ENCODE measurements around the gene NSMCE1. TPM values are rescaled to one million over a fixed set of nuclear protein-coding genes. Genes with fewer than 3 reads are reported as not detected.

NSMCE1 gene
- total RNA-seq, 1 donor from 2014 or later = 34.0 TPM

- no peak for DNase-seq
Observed at GRCh38 chr16:27191352-27191924, 77.1 kb downstream of the NSMCE1 start.

GRCh38 chr16:27190316-27190871, 78.2 kb downstream of the NSMCE1 start:
- no peak for DNase-seq

- DNase-seq = peak; percentile 95
Observed at GRCh38 chr16:27189335-27189972, 79.1 kb downstream of the NSMCE1 start.

GRCh38 chr16:27188633-27189032, 79.9 kb downstream of the NSMCE1 start:
- peak; percentile 42 for DNase-seq

- no peak for DNase-seq
Observed at GRCh38 chr16:27185776-27186130, 82.8 kb downstream of the NSMCE1 start.

- no peak for DNase-seq
Observed at GRCh38 chr16:27182906-27183405, 85.6 kb downstream of the NSMCE1 start.

GRCh38 chr16:27181019-27181790, 87.4 kb downstream of the NSMCE1 start:
- peak; percentile 53 for DNase-seq

- peak; percentile 85 for DNase-seq
Observed at GRCh38 chr16:27179500-27180072, 89.0 kb downstream of the NSMCE1 start.

GRCh38 chr16:27177031-27177774, 91.4 kb downstream of the NSMCE1 start:
- DNase-seq = no peak

GRCh38 chr16:27175888-27176287, 92.7 kb downstream of the NSMCE1 start:
- no peak for DNase-seq

Other genes starting within 250 kb of the NSMCE1 start
- gene C16orf82, start 201.8 kb downstream of the NSMCE1 start, total RNA-seq = not detected
- 5.7 TPM for gene KDM8, start 65.2 kb downstream of the NSMCE1 start, total RNA-seq
- 16.4 TPM for gene IL4R, start 45.2 kb upstream of the NSMCE1 start, total RNA-seq
- 0.82 TPM for gene IL21R, start 133.4 kb upstream of the NSMCE1 start, total RNA-seq